H1 (cell line): ENCODE results near the gene CSTF3. TPM values are rescaled to one million over a fixed set of nuclear protein-coding genes. Genes with fewer than 3 reads are reported as not detected.

Experiments
- ATF2 ChIP-seq: IDR thresholded peaks from 2 replicates; pipeline ENCODE4 v1.6.1; 2012; ENCODE audit warnings: low read length, inconsistent platforms
- CHD7 ChIP-seq: fragments of 300-600 bp; sonication (generic); IDR thresholded peaks from 2 replicates; pipeline ENCODE4 v1.7.1; 2012; ENCODE audit warnings: low read length, moderate library complexity, mild to moderate bottlenecking, inconsistent platforms; ENCODE audit not compliant: insufficient replicate concordance
- EP300 ChIP-seq, 2 experiments: IDR thresholded peaks; 1 replicate in 1 of 2; 2 replicates in 1 of 2; pipeline ENCODE4 v1.6.1; 2011 to 2012; ENCODE audit warnings: low read depth in 2 of 2, low read length in 2 of 2, mild to moderate bottlenecking in 2 of 2, borderline replicate concordance in 1 of 2, inconsistent platforms in 1 of 2, moderate library complexity in 1 of 2
- HDAC2 ChIP-seq, 2 experiments: fragments of 300-600 bp in 1 of 2; sonication (generic) in 1 of 2; IDR thresholded peaks; 2 replicates each; pipeline ENCODE4 v1.6.1; 2011 to 2012; ENCODE audit warnings: low read depth in 2 of 2, low read length in 2 of 2, mild to moderate bottlenecking in 2 of 2, moderate library complexity in 2 of 2, borderline replicate concordance in 1 of 2, inconsistent platforms in 1 of 2
- POLR2A ChIP-seq, 2 experiments: IDR thresholded peaks; 1 replicate in 1 of 2; 2 replicates in 1 of 2; pipeline ENCODE4 v1.6.1; 2011; ENCODE audit warnings: low read depth in 2 of 2, low read length in 2 of 2, mild to moderate bottlenecking in 2 of 2; ENCODE audit errors: control extremely low read depth in 1 of 2
- RNF2 ChIP-seq: fragments of 200-900, 300-1000 bp; sonication (generic); IDR thresholded peaks from 2 replicates; pipeline ENCODE4 v1.7.1; 2016; ENCODE audit warnings: borderline replicate concordance, low read depth, mild to moderate bottlenecking, antibody characterized with exemption, low read length; ENCODE audit not compliant: poor library complexity, severe bottlenecking; ENCODE audit errors: missing control alignments
- SIX5 ChIP-seq: IDR thresholded peaks from 2 replicates; pipeline ENCODE4 v1.6.1; 2011; ENCODE audit warnings: mild to moderate bottlenecking, low read depth, low read length
- polyA plus RNA-seq, 7 experiments: library from polyadenylated mRNA; depleted of rRNA in 3 of 7; stranded (reverse) in 5 of 7; unstranded in 2 of 7; fragments of >200 nt in 5 of 7; fragments of 200-250 nt in 2 of 7; gene quantifications; 1 replicate in 5 of 7; 2 replicates in 1 of 7; 4 replicates in 1 of 7; pipeline versions ENCODE4 v1.2.1 to v1.2.3, GENCODE V29; 2011 to 2013; ENCODE audit warnings: missing spikeins in 2 of 7, mixed read lengths in 2 of 7
- total RNA-seq: library from RNA; stranded (reverse); fragmentation: NEBNext Ultra II Directional; extraction: Animal tissue kit (Norgen Biotek cat#: 25700); gene quantifications from 2 replicates; pipeline ENCODE4 v1.2.1, GENCODE V29; 2021

Gene CSTF3
- total and polyA plus RNA-seq, 2 of the 8 experiments (the other 6 are each of a cell fraction or from before 2014, with no cell fraction given), result 22.3 to 54.7 TPM

GRCh38 chr11:33110083-33110482 is 51.2 kb downstream of the CSTF3 start (continued):
- no peak for TF ChIP-seq CHD7
- no peak for TF ChIP-seq RNF2
- TF ChIP-seq EP300 (IDR thresholded peaks at IDR 0.05; ENCODE audit: borderline replicate concordance in 1 of 2, low read depth in 2 of 2, low read length in 2 of 2), result no peak
- no peak for TF ChIP-seq POLR2A (IDR thresholded peaks at IDR 0.05; ENCODE audit: control extremely low read depth in 1 of 2, low read depth in 2 of 2, low read length in 2 of 2)
- no peak for TF ChIP-seq SIX5
- TF ChIP-seq HDAC2 (IDR thresholded peaks at IDR 0.05; ENCODE audit: borderline replicate concordance in 1 of 2, low read depth in 2 of 2, low read length in 2 of 2), result no peak
- TF ChIP-seq ATF2, result no peak
- TF ChIP-seq, all 59 proteins: peak for 0
